Keratinocyte (primary cell): ENCODE data around the gene SAMD14. TPM values are rescaled to one million over a fixed set of nuclear protein-coding genes. Genes with fewer than 3 reads are reported as not detected.
A peak's percentile ranks its signal among the peaks of the same experiment; 100 is the strongest.
"Not testable (repeated sequence)": the region's sequence is repeated elsewhere in the genome, so short reads cannot be mapped to it uniquely, and the experiment has no call there.

ENCODE experiments used
- DNase-seq: peaks from one replicate; pipeline ENCODE4 v3.0.0-alpha.2; 2011; ENCODE audit warnings: low read depth, missing footprints, low spot score
- FAIRE-seq: peaks from 2 replicates; lab custom pipeline; 2011; peaks lifted over from hg19 to GRCh38; lab: Jason Lieb, UNC
- H2AFZ ChIP-seq: 2 replicates; pipeline ENCODE4 v1.6.0; 2012; ENCODE audit warnings: low read length, control low read depth, inconsistent platforms; ENCODE audit not compliant: control insufficient read depth
- H3K27ac ChIP-seq: 2 replicates; pipeline ENCODE4 v1.5.1; 2011; ENCODE audit warnings: low read length; ENCODE audit not compliant: control insufficient read depth, insufficient read depth
- H3K27me3 ChIP-seq: 3 replicates; pipeline ENCODE4 v1.6.0; 2011; ENCODE audit warnings: low read length; ENCODE audit not compliant: control insufficient read depth, insufficient read depth; ENCODE audit errors: extremely low read depth
- H3K36me3 ChIP-seq, 2 experiments: 2 replicates in 1 of 2; 3 replicates in 1 of 2; pipeline ENCODE4 v1.5.1; 2011; ENCODE audit warnings: low read length in 2 of 2, mild to moderate bottlenecking in 1 of 2; ENCODE audit not compliant: control insufficient read depth in 2 of 2, insufficient read depth in 2 of 2; ENCODE audit errors: extremely low read depth in 1 of 2
- H3K4me1 ChIP-seq: 3 replicates; pipeline ENCODE4 v1.5.1; 2011; ENCODE audit warnings: low read length; ENCODE audit not compliant: control insufficient read depth, insufficient read depth; ENCODE audit errors: extremely low read depth
- H3K4me2 ChIP-seq: 3 replicates; pipeline ENCODE4 v1.6.0; 2011; ENCODE audit warnings: low read depth, low read length; ENCODE audit not compliant: control insufficient read depth, insufficient read depth; ENCODE audit errors: extremely low read depth
- H3K4me3 ChIP-seq, 3 experiments: fragments of 200-600 bp in 1 of 3; sonication (generic) in 1 of 3; 2 replicates in 2 of 3; 3 replicates in 1 of 3; pipeline ENCODE4 v1.5.1; 2011 to 2016; ENCODE audit warnings: low read length in 3 of 3, mild to moderate bottlenecking in 3 of 3, control low read depth in 2 of 3, inconsistent platforms in 1 of 3, low read depth in 1 of 3, mixed read lengths in 1 of 3, mixed run types in 1 of 3, moderate library complexity in 1 of 3; ENCODE audit not compliant: control insufficient read depth in 2 of 3, insufficient read depth in 2 of 3; ENCODE audit errors: extremely low read depth in 1 of 3
- H3K79me2 ChIP-seq: 2 replicates; pipeline ENCODE4 v1.6.0; 2012; ENCODE audit warnings: low read length; ENCODE audit not compliant: control insufficient read depth, insufficient read depth
- H3K9ac ChIP-seq: 3 replicates; pipeline ENCODE4 v1.6.0; 2011; ENCODE audit warnings: low read length; ENCODE audit not compliant: control insufficient read depth, insufficient read depth; ENCODE audit errors: extremely low read depth
- H3K9me1 ChIP-seq: 3 replicates; pipeline ENCODE4 v1.6.0; 2011; ENCODE audit warnings: low read length; ENCODE audit not compliant: control insufficient read depth, insufficient read depth; ENCODE audit errors: extremely low read depth
- H3K9me3 ChIP-seq: 2 replicates; pipeline ENCODE4 v1.5.1; 2012; ENCODE audit warnings: low read depth, low read length; ENCODE audit not compliant: control insufficient read depth
- H4K20me1 ChIP-seq: 3 replicates; pipeline ENCODE4 v1.6.0; 2011; ENCODE audit warnings: low read length; ENCODE audit not compliant: control insufficient read depth, insufficient read depth; ENCODE audit errors: extremely low read depth
- EZH2 ChIP-seq: IDR thresholded peaks from one replicate; pipeline ENCODE4 v1.6.1; 2012; ENCODE audit warnings: inconsistent platforms, mild to moderate bottlenecking, low read length, moderate library complexity
- dilution Hi-C: fragments of 300-500 bp; cut with MboI; formaldehyde crosslinking; loops from one replicate; pipeline ENCODE4 v1.7.0; 2020; ENCODE audit warnings: low sequenced_read_pairs; ENCODE audit not compliant: extremely low pct_ligation_motif_present
- polyA plus RNA-seq, 5 experiments: library from polyadenylated mRNA; depleted of rRNA in 3 of 5; stranded (reverse) in 3 of 5; stranded (forward) in 1 of 5; unstranded in 1 of 5; fragments of >200 nt; gene quantifications; 1 replicate in 1 of 5; 2 replicates in 3 of 5; 3 replicates in 1 of 5; pipeline versions ENCODE4 v1.2.1 to v1.2.3, GENCODE V29; 2011 to 2012; ENCODE audit warnings: missing spikeins in 2 of 5, low read depth in 1 of 5, low replicate concordance in 1 of 5
- TF ChIP-seq, protein P1 (sequence below), 3 experiments: IDR thresholded peaks in 1 of 3; conservative IDR thresholded peaks in 1 of 3; optimal IDR thresholded peaks in 1 of 3; 2 replicates in 2 of 3; 3 replicates in 1 of 3; pipeline versions ENCODE3 to v1.5.1; 2011; ENCODE audit warnings: low read length in 3 of 3, mild to moderate bottlenecking in 3 of 3, moderate library complexity in 2 of 3, control low read depth in 1 of 3, inconsistent platforms in 1 of 3; ENCODE audit not compliant: insufficient read depth in 2 of 3; ENCODE audit errors: extremely low read depth in 1 of 3

Gene SAMD14
- polyA plus RNA-seq, 1 donor (not counting 4 experiments of a cell fraction or from before 2014, with no cell fraction given) = not detected

DNA sequence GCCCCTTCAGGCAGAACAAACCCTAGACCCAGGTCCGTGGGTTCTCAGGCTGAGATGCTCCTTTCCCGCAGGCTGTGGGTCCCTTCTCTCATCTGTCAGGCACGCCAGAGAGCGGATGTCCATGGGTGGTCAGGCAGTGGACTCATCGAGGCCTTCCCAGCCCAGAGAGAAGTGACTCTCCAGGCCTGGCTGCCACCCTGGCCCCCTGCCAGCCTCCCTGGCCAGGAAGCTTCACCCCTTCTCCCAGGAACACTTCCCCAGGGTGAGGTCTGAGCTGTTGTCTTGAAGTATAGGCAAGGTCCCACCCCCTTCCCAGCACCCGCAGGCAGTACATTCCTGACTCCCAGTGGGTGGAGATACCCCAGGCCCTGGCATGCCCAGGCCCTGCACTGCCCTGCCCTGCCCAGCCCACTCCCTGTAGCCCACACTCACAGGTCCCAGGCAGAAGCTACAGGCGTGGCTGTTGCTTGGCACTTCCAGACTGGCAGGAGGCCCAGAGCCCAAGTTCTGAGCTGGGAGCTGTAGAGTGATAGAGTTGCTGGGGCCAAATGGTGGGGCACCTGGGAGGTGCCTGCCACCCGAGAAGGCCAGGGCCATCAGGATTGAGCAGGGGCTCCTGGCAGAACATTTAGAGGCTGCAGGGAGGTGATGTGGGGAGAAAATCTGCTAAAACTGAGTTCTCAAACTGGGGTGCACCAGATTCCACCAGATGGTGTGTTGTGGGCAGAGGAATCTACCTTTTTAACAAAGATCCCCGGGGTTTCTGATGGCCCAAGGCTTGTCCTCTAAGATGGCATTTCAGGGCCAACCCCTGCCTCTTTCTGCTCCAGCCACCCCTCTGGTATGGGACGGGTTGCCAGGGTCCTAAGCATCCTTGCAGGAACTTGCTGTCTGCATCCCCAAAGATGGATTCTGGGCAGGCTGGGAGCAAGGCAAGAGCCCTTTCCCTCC lies 67.4 kb downstream of the SAMD14 start:
- H3K9ac ChIP-seq = peak overlapping the region; percentile 70
- H3K4me1 ChIP-seq = peaks cover 68% of the 10 kb centered on the region
- dilution Hi-C loops = no loop called here
- peaks cover 86% of the 10 kb centered on the region for H3K79me2 ChIP-seq
- H3K9me3 ChIP-seq = no peaks in the 10 kb centered on the region
- peak overlapping the region; percentile 90 for H3K4me2 ChIP-seq
- H3K9me1 ChIP-seq = no peaks in the 10 kb centered on the region
- DNase-seq (peak; percentile 100), FAIRE-seq (peak; percentile 96)
- peak overlapping the region; percentile 95 for H3K27ac ChIP-seq
- H3K36me3 ChIP-seq = peaks cover 21 to 67% of the 10 kb centered on the region in 2 experiments
- H4K20me1 ChIP-seq = peaks cover 4% of the 10 kb centered on the region
- no peaks in the 10 kb centered on the region for H3K27me3 ChIP-seq
- no peak for TF ChIP-seq EZH2
- peak overlapping the region; percentile 1 to 47 (median 41) for H3K4me3 ChIP-seq
- H2AFZ ChIP-seq = no peak overlapping the region

DNA sequence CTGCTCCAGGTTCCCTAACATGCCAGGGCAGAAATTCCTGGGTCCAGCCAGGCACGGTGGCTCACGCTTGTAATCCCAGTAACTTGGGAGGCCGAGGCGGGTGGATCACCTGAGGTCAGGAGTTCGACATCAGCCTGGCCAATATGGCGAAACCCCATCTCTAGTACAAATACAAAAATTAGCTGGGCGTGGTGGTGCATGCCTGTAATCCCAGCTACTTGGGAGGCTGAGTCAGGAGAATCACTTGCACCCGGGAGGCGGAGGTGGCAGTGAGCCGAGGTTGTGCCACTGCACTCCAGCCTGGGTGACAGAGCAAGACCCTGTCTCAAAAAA lies 68.3 kb downstream of the SAMD14 start:
- H2AFZ ChIP-seq, dilution Hi-C loops, H3K9me1 ChIP-seq, H3K27me3 ChIP-seq, H4K20me1 ChIP-seq, DNase-seq, H3K9me3 ChIP-seq: not testable (repeated sequence)
- peak; percentile 20 for FAIRE-seq
- H3K79me2 ChIP-seq = peaks cover 86% of the 10 kb centered on the region
- peak overlapping the region in 2 of 3 experiments; percentile 86 to 97 for H3K4me3 ChIP-seq
- H3K9ac ChIP-seq = peak overlapping the region; percentile 62
- peak overlapping the region; percentile 91 for H3K27ac ChIP-seq
- H3K4me2 ChIP-seq = peak overlapping the region; percentile 90
- H3K36me3 ChIP-seq = peaks cover 23 to 69% of the 10 kb centered on the region in 2 experiments
- peaks cover 68% of the 10 kb centered on the region for H3K4me1 ChIP-seq

DNA sequence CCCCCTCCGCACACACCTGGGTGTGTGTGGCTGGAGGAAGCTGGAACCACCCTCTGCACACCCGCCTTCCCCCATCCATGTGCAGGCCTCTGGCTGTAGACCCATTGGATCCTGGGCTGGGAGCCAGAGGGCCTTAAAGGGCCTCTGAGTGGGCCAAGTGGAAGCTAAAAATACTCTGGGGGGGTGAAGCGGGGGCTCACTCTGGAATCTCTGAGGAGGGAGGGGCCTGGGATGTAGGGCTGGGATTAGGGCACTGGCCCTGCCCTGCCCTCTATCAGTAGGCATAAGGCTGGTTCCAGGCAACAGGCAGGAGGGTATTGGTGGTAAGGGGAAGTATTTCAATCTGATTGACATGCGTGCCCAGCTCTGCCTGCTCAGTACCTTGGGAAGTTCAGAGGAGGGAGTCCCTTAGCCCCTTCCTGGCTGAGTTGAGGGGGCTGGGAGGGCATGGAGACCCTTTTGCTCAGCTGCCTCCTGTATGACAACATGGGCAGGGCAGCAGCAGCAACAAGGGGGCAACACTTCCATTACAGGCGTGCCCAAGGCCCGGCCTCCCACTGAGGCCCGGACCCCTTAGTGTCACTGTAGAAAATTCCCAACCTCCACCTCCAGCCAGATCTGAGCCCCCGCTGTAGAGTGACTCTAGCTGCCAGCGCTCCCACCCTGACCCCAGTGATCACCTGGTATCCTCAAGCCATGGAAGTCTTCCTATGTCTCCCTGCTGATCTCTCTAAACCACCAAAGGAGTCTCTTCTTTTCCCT lies 68.8 kb downstream of the SAMD14 start:
- Histone ChIP-seq H3K4me1 (peaks cover 68% of the 10 kb centered on the region), H2AFZ (no peak overlapping the region), H3K9me1 (no peaks in the 10 kb centered on the region), H3K4me2 (peak overlapping the region; percentile 90), H3K4me3 (peak overlapping the region; percentile 82 to 97 (median 86)), H3K9me3 (no peaks in the 10 kb centered on the region), H3K36me3 (peaks cover 23 to 67% of the 10 kb centered on the region in 2 experiments), H3K9ac (peak overlapping the region; percentile 94), H3K27ac (peak overlapping the region; percentile 91), H3K27me3 (no peaks in the 10 kb centered on the region), H4K20me1 (peaks cover 4% of the 10 kb centered on the region), H3K79me2 (peaks cover 86% of the 10 kb centered on the region)
- DNase-seq = no peak
- dilution Hi-C loops = no loop called here
- FAIRE-seq = peak; percentile 52
- TF ChIP-seq, protein P1, sequence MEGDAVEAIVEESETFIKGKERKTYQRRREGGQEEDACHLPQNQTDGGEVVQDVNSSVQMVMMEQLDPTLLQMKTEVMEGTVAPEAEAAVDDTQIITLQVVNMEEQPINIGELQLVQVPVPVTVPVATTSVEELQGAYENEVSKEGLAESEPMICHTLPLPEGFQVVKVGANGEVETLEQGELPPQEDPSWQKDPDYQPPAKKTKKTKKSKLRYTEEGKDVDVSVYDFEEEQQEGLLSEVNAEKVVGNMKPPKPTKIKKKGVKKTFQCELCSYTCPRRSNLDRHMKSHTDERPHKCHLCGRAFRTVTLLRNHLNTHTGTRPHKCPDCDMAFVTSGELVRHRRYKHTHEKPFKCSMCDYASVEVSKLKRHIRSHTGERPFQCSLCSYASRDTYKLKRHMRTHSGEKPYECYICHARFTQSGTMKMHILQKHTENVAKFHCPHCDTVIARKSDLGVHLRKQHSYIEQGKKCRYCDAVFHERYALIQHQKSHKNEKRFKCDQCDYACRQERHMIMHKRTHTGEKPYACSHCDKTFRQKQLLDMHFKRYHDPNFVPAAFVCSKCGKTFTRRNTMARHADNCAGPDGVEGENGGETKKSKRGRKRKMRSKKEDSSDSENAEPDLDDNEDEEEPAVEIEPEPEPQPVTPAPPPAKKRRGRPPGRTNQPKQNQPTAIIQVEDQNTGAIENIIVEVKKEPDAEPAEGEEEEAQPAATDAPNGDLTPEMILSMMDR (optimal IDR thresholded peaks at IDR 0.05 in 1 of 3, IDR thresholded peaks at IDR 0.05 in 1 of 3, conservative IDR thresholded peaks at IDR 0.05 in 1 of 3; ENCODE audit: extremely low read depth in 1 of 3, insufficient read depth in 2 of 3, low read length in 3 of 3) = no peak
- no peak for TF ChIP-seq EZH2
